MM.1S (cell line): Measurements from ENCODE around the gene DSC1.

Source experiments
- DNase-seq: peaks from one replicate; pipeline ENCODE4 v3.0.0-alpha.2; 2015
- H2AFZ ChIP-seq: fragments of 300-600 bp; sonication (generic); 2 replicates; pipeline ENCODE4 v1.6.0; 2016; ENCODE audit warnings: antibody characterized with exemption, low read length
- H3F3A ChIP-seq: fragments of 300-600 bp; sonication (generic); 2 replicates; pipeline ENCODE4 v1.6.1; 2016; ENCODE audit warnings: mild to moderate bottlenecking, antibody characterized with exemption, low read length, moderate library complexity, mixed read lengths; ENCODE audit not compliant: insufficient read depth
- H3K27ac ChIP-seq: fragments of 300-600 bp; sonication (generic); 2 replicates; pipeline ENCODE4 v1.5.1; 2016; ENCODE audit warnings: mild to moderate bottlenecking, low read length
- H3K27me3 ChIP-seq: fragments of 300-600 bp; sonication (generic); replicated peaks from 2 replicates; pipeline ENCODE4 v1.6.0; 2016; ENCODE audit warnings: low read length; ENCODE audit not compliant: insufficient read depth
- H3K36me3 ChIP-seq: fragments of 300-600 bp; sonication (generic); replicated peaks from 2 replicates; pipeline ENCODE4 v1.6.1; 2016; ENCODE audit warnings: mild to moderate bottlenecking, low read length, mixed read lengths; ENCODE audit not compliant: insufficient read depth
- H3K4me1 ChIP-seq: fragments of 300-600 bp; sonication (generic); 2 replicates; pipeline ENCODE4 v1.6.1; 2016; ENCODE audit warnings: low read length, mixed read lengths
- H3K4me2 ChIP-seq: fragments of 300-600 bp; sonication (generic); 2 replicates; pipeline ENCODE4 v1.6.0; 2016; ENCODE audit warnings: low read depth, low read length
- H3K4me3 ChIP-seq: fragments of 300-600 bp; sonication (generic); 2 replicates; pipeline ENCODE4 v1.5.1; 2016; ENCODE audit warnings: low read length, mixed read lengths
- H3K79me2 ChIP-seq: fragments of 300-600 bp; sonication (generic); 2 replicates; pipeline ENCODE4 v1.6.1; 2016; ENCODE audit warnings: mixed run types, low read length, mixed read lengths
- H3K9ac ChIP-seq: fragments of 300-600 bp; sonication (generic); 2 replicates; pipeline ENCODE4 v1.6.1; 2016; ENCODE audit warnings: low read length, mixed read lengths
- H3K9me2 ChIP-seq: fragments of 300-600 bp; sonication (generic); replicated peaks from 2 replicates; pipeline ENCODE4 v1.6.1; 2016; ENCODE audit warnings: mild to moderate bottlenecking, low read length, mixed read lengths; ENCODE audit not compliant: insufficient read depth
- H3K9me3 ChIP-seq: fragments of 300-600 bp; sonication (generic); replicated peaks from 2 replicates; pipeline ENCODE4 v1.6.1; 2016; ENCODE audit warnings: mild to moderate bottlenecking, low read length, mixed read lengths; ENCODE audit not compliant: insufficient read depth
- H4K20me1 ChIP-seq: fragments of 300-600 bp; sonication (generic); 2 replicates; pipeline ENCODE4 v1.6.1; 2016; ENCODE audit warnings: mild to moderate bottlenecking, low read length, moderate library complexity, mixed read lengths; ENCODE audit not compliant: insufficient read depth
- CTCF ChIP-seq: fragments of 300-600 bp; sonication (generic); IDR thresholded peaks from 2 replicates; pipeline ENCODE4 v1.5.1; 2016; ENCODE audit warnings: antibody characterized with exemption, low read length, mixed read lengths
- EZH2 ChIP-seq: fragments of 300-600 bp; sonication (generic); optimal IDR thresholded peaks from 2 replicates; pipeline ENCODE3; 2017; ENCODE audit warnings: low read depth, mild to moderate bottlenecking, antibody characterized with exemption, low read length, mixed read lengths
- EZH2phosphoT487 ChIP-seq: fragments of 300-600 bp; sonication (generic); IDR thresholded peaks from 2 replicates; pipeline ENCODE4 v1.6.1; 2018; ENCODE audit warnings: antibody characterized with exemption, low read length

Gene DSC1

GRCh38 chr18:31099450-31100230, 63.0 kb downstream of the DSC1 start:
- no peak overlapping the region for H3K4me3 ChIP-seq
- no peaks in the 10 kb centered on the region for H4K20me1 ChIP-seq
- no peak overlapping the region for H3K9ac ChIP-seq
- H3K4me1 ChIP-seq, result no peaks in the 10 kb centered on the region
- TF ChIP-seq CTCF (no peak), EZH2 (no peak), EZH2phosphoT487 (no peak)
- no peaks in the 10 kb centered on the region for H3K79me2 ChIP-seq
- no peaks in the 10 kb centered on the region for H3K36me3 ChIP-seq
- no peaks in the 10 kb centered on the region for H3K9me2 ChIP-seq
- no peaks in the 10 kb centered on the region for H3F3A ChIP-seq
- no peak overlapping the region for H3K4me2 ChIP-seq
- H3K27ac ChIP-seq, result no peak overlapping the region
- H3K9me3 ChIP-seq, result no peaks in the 10 kb centered on the region
- DNase-seq, result no peak
- H2AFZ ChIP-seq, result no peak overlapping the region
- no peaks in the 10 kb centered on the region for H3K27me3 ChIP-seq

- Histone ChIP-seq H3K4me2 (no peak overlapping the region), H3K27me3 (no peaks in the 10 kb centered on the region), H3K4me3 (no peak overlapping the region), H3K79me2 (no peaks in the 10 kb centered on the region), H2AFZ (no peak overlapping the region), H3K9ac (no peak overlapping the region), H3K27ac (no peak overlapping the region), H4K20me1 (no peaks in the 10 kb centered on the region), H3K9me3 (no peaks in the 10 kb centered on the region), H3K36me3 (no peaks in the 10 kb centered on the region), H3K9me2 (no peaks in the 10 kb centered on the region), H3K4me1 (no peaks in the 10 kb centered on the region), H3F3A (no peaks in the 10 kb centered on the region)
- no peak for DNase-seq
- no peak for TF ChIP-seq CTCF
- no peak for TF ChIP-seq EZH2
- no peak for TF ChIP-seq EZH2phosphoT487
Measured at GRCh38 chr18:31098878-31099277, 63.8 kb downstream of the DSC1 start.

GRCh38 chr18:31097666-31098065, 65.0 kb downstream of the DSC1 start:
- no peak for DNase-seq
- Histone ChIP-seq H3K9me2 (no peaks in the 10 kb centered on the region), H3K27me3 (no peaks in the 10 kb centered on the region), H2AFZ (no peak overlapping the region), H3K79me2 (no peaks in the 10 kb centered on the region), H3K9me3 (no peaks in the 10 kb centered on the region), H3F3A (no peaks in the 10 kb centered on the region), H3K4me2 (no peak overlapping the region), H3K27ac (no peak overlapping the region), H3K4me1 (no peaks in the 10 kb centered on the region), H3K36me3 (no peaks in the 10 kb centered on the region), H3K4me3 (no peak overlapping the region), H4K20me1 (no peaks in the 10 kb centered on the region), H3K9ac (no peak overlapping the region)
- TF ChIP-seq EZH2 (no peak), EZH2phosphoT487 (no peak), CTCF (no peak)
